Melanocyte of skin (primary cell): ENCODE measurements around the gene TMEM125. TPM values are rescaled to one million over a fixed set of nuclear protein-coding genes. Genes with fewer than 3 reads are reported as not detected.

Experiments
- total RNA-seq, 2 donors: library from RNA; depleted of rRNA; stranded (reverse); fragments of >200 nt; gene quantifications; 2 replicates each; pipeline ENCODE4 v1.2.3, GENCODE V29; 2012

TMEM125 gene
- not detected for total RNA-seq

GRCh38 chr1:43269627-43270375 is at the start of gene TMEM125:
TMEM125 (plus strand) TSS chr1:43269983; CDS start chr1:43272723, 2,740 bp downstream.

GRCh38 chr1:43285269-43285990 is 15.6 kb downstream of the TMEM125 start, which contains the start of gene C1orf210:
C1orf210 (minus strand) TSS chr1:43285581; CDS start chr1:43283270, 2,311 bp downstream.

GRCh38 chr1:43300378-43301094 is 30.8 kb downstream of the TMEM125 start, which contains the start of gene TIE1:
TIE1 (plus strand) TSS chr1:43300982; CDS start chr1:43301072, 90 bp downstream.

Other genes with a start within 250 kb of the TMEM125 start
- 100 to 1,000 TPM in 1 of 2 donors, 10 to 100 TPM in 1; 55.4 to 108 TPM for gene EBNA1BP2, start 97.7 kb upstream of the TMEM125 start, total RNA-seq
- not detected for gene CFAP57, start 97.7 kb upstream of the TMEM125 start, total RNA-seq
- not detected for gene C1orf210, start 15.6 kb downstream of the TMEM125 start, total RNA-seq
- gene TIE1, start 31.0 kb downstream of the TMEM125 start, total RNA-seq: not detected
- gene MPL, start 67.8 kb downstream of the TMEM125 start, total RNA-seq: not detected
- 100 to 1,000 TPM in 1 of 2 donors, 10 to 100 TPM in 1; 39.6 to 135 TPM for gene CDC20, start 89.0 kb downstream of the TMEM125 start, total RNA-seq
- gene ELOVL1, start 98.0 kb downstream of the TMEM125 start, total RNA-seq: 10 to 100 TPM; 43.4 to 54.3 TPM
- gene MED8, start 119.8 kb downstream of the TMEM125 start, total RNA-seq: 10 to 100 TPM; 39.6 to 57.3 TPM
- gene SZT2, start 119.9 kb downstream of the TMEM125 start, total RNA-seq: 10 to 100 TPM; 23.6 to 34.1 TPM
- gene HYI, start 183.9 kb downstream of the TMEM125 start, total RNA-seq: 10 to 100 TPM; 14.3 to 16.2 TPM